ENCODE data around the gene PCDHA8.

DNA sequence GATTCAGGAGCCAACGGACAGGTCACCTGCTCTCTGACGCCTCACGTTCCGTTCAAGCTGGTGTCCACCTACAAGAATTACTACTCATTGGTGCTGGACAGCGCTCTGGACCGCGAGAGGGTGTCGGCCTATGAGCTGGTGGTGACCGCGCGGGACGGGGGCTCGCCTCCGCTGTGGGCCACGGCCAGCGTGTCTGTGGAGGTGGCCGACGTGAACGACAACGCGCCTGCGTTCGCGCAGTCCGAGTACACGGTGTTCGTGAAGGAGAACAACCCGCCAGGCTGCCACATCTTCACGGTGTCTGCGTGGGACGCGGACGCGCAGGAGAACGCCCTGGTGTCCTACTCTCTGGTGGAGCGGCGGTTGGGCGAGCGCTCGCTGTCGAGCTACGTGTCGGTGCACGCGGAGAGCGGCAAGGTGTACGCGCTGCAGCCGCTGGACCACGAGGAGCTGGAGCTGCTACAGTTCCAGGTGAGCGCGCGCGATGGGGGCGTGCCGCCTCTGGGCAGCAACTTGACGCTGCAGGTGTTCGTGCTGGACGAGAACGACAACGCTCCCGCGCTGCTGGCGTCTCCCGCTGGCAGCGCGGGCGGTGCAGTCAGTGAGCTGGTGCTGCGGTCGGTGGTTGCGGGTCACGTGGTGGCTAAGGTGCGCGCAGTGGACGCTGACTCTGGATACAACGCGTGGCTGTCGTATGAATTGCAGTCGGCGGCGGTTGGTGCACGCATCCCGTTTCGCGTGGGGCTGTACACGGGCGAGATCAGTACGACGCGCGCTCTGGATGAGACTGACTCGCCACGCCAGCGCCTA is 16.4 kb downstream of the PCDHA8 start:
- TF ChIP-seq GATA2 (IDR thresholded peaks at IDR 0.05; ENCODE audit: low read depth, low read length) (no peak), GATA3 (IDR thresholded peaks at IDR 0.05; ENCODE audit: low read depth, low read length) (no peak)

Measured in SH-SY5Y (cell line).